ENCODE data around the gene AHDC1.
"Not testable (repeated sequence)": the region's sequence is repeated elsewhere in the genome, so short reads cannot be mapped to it uniquely, and the experiment has no call there.

GRCh38 chr1:27627733-27628132, 23.8 kb upstream of the AHDC1 start:
- not testable (repeated sequence) for TF ChIP-seq MAZ (IDR thresholded peaks at IDR 0.05; ENCODE audit: borderline replicate concordance, low read depth, low read length); POLR2A (IDR thresholded peaks at IDR 0.05; ENCODE audit: low read length); CTCF (IDR thresholded peaks at IDR 0.05); SREBF2 (IDR thresholded peaks at IDR 0.05)

Measured in A549 (cell line).